RKO (cell line): ENCODE measurements around the gene DLL3.
A peak's percentile ranks its signal among the peaks of the same experiment; 100 is the strongest.
"Not testable (repeated sequence)": the region's sequence is repeated elsewhere in the genome, so short reads cannot be mapped to it uniquely, and the experiment has no call there.

Source experiments
- DNase-seq: peaks from one replicate; pipeline ENCODE4 v3.0.0-alpha.2; 2016; ENCODE audit warnings: low spot score

Gene DLL3

GRCh38 chr19:39498798-39499642, at the start of gene DLL3:
Gene DLL3 (plus strand): TSS chr19:39498947. CDS start chr19:39498975, 28 bp downstream.
- DNase-seq = no peak

GRCh38 chr19:39449116-39449797, 49.5 kb upstream of the DLL3 start:
- no peak for DNase-seq

GRCh38 chr19:39451257-39451656, 47.5 kb upstream of the DLL3 start:
- not testable (repeated sequence) for DNase-seq

- DNase-seq = no peak
Observed at GRCh38 chr19:39463403-39463802, 35.3 kb upstream of the DLL3 start.

- DNase-seq = no peak
Observed at GRCh38 chr19:39465956-39466747, 32.6 kb upstream of the DLL3 start.

GRCh38 chr19:39467941-39468340, 30.8 kb upstream of the DLL3 start:
- DNase-seq = no peak

- DNase-seq = no peak
Observed at GRCh38 chr19:39469036-39469435, 29.7 kb upstream of the DLL3 start.

GRCh38 chr19:39469567-39469966, 29.2 kb upstream of the DLL3 start:
- no peak for DNase-seq

- DNase-seq = no peak
Observed at GRCh38 chr19:39470724-39471339, 27.9 kb upstream of the DLL3 start.

GRCh38 chr19:39471756-39472536, 26.8 kb upstream of the DLL3 start:
- no peak for DNase-seq

GRCh38 chr19:39472746-39473442, 25.9 kb upstream of the DLL3 start:
- DNase-seq = no peak

- DNase-seq = no peak
Observed at GRCh38 chr19:39473443-39473960, 25.2 kb upstream of the DLL3 start.

- no peak for DNase-seq
Observed at GRCh38 chr19:39474139-39474620, 24.6 kb upstream of the DLL3 start.

GRCh38 chr19:39475748-39476147, 23.0 kb upstream of the DLL3 start:
- DNase-seq = no peak

GRCh38 chr19:39479319-39479801, 19.4 kb upstream of the DLL3 start:
- DNase-seq = not testable (repeated sequence)

GRCh38 chr19:39479916-39480315, 18.8 kb upstream of the DLL3 start:
- DNase-seq = no peak

GRCh38 chr19:39480337-39481228, 18.2 kb upstream of the DLL3 start, which contains the start of gene TIMM50:
Gene TIMM50 (plus strand): TSS chr19:39480838. CDS start chr19:39480854, 16 bp downstream.
- peak; percentile 96 for DNase-seq

GRCh38 chr19:39481229-39481545, 17.6 kb upstream of the DLL3 start:
- DNase-seq = peak; percentile 27

- no peak for DNase-seq
Observed at GRCh38 chr19:39481676-39482075, 17.1 kb upstream of the DLL3 start.
